ENCODE measurements around the gene CIRBP. TPM values are rescaled to one million over a fixed set of nuclear protein-coding genes. Genes with fewer than 3 reads are reported as not detected.

Gene CIRBP
- total RNA-seq, 2 donors from 2014 or later: 163 to 179 TPM

DNA sequence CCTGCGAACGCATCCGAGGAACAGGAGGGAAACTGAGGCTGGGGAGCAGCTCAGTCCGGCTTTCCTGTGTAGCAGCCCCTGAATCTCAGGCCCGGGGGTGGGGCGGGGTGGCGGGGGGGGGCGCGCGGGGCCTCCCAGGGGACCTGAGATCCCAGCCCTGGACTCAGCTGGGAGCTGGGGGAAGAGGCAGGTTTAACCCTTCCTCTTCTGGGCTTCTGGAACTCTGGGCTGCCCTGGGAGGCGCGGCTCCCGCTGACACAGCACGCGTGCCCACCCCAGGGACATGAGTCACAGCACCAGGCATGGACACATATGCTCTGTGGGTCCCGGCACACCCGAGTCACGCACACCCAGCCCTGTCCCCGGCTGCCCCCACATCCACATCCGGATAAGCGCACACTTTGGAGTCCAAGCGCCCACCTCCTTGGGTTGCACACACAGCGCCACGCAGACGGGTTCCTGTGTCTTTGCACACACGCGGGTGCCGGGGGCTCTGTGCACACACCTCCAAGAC, 3.5 kb upstream of the CIRBP start:
- Histone ChIP-seq H3K27ac (peak overlapping the region; percentile 84), H3K36me3 (no peaks in the 10 kb centered on the region), H3K4me1 (peaks cover 43% of the 10 kb centered on the region), H3K9me3 (no peaks in the 10 kb centered on the region), H3K4me3 (peak overlapping the region; percentile 50), H3K9ac (ENCODE audit: low read depth in 2 of 2, low read length in 2 of 2) (peak overlapping the region; percentile 66 to 84), H3K27me3 (no peaks in the 10 kb centered on the region)
- no peak for TF ChIP-seq CTCF (IDR thresholded peaks at IDR 0.05)
- intact Hi-C loops (cut with DNase I): loop anchor here (2.0 kb wide), 1 partner anchor 21 kb away; no protein-coding TSS in a partner anchor
- peak; percentile 64 for DNase-seq

- intact Hi-C loops (cut with DNase I): loop anchor here (2.0 kb wide), 1 partner anchor 22 kb away; no protein-coding TSS in a partner anchor
- TF ChIP-seq CTCF (IDR thresholded peaks at IDR 0.05): no peak
These were observed 2.8 kb upstream of the CIRBP start for GRCh38 chr19:1266129-1266915.

GRCh38 chr19:1266916-1267476, 2.1 kb upstream of the CIRBP start:
- H3K27me3 ChIP-seq: no peaks in the 10 kb centered on the region
- TF ChIP-seq CTCF (IDR thresholded peaks at IDR 0.05): peak; percentile 94
- H3K9me3 ChIP-seq: no peaks in the 10 kb centered on the region
- H3K4me3 ChIP-seq: peak overlapping the region; percentile 50
- peak overlapping the region; percentile 84 for H3K27ac ChIP-seq
- no peaks in the 10 kb centered on the region for H3K36me3 ChIP-seq
- peak; percentile 86 for DNase-seq
- peak overlapping the region; percentile 48 to 84 for H3K9ac ChIP-seq (ENCODE audit: low read depth in 2 of 2, low read length in 2 of 2)
- H3K4me1 ChIP-seq: peaks cover 51% of the 10 kb centered on the region
- intact Hi-C loops (cut with DNase I): loop anchor here (2.0 kb wide), 1 partner anchor 22 kb away; no protein-coding TSS in a partner anchor

More at GRCh38 chr19:1266129-1266915, 2.8 kb upstream of the CIRBP start:
- H3K4me3 ChIP-seq: peak overlapping the region; percentile 50
- no peaks in the 10 kb centered on the region for H3K36me3 ChIP-seq
- peak overlapping the region; percentile 84 for H3K27ac ChIP-seq
- no peaks in the 10 kb centered on the region for H3K9me3 ChIP-seq
- peak overlapping the region; percentile 66 to 84 for H3K9ac ChIP-seq (ENCODE audit: low read depth in 2 of 2, low read length in 2 of 2)
- H3K27me3 ChIP-seq: no peaks in the 10 kb centered on the region
- peaks cover 49% of the 10 kb centered on the region for H3K4me1 ChIP-seq
- peak; percentile 95 for DNase-seq

DNA sequence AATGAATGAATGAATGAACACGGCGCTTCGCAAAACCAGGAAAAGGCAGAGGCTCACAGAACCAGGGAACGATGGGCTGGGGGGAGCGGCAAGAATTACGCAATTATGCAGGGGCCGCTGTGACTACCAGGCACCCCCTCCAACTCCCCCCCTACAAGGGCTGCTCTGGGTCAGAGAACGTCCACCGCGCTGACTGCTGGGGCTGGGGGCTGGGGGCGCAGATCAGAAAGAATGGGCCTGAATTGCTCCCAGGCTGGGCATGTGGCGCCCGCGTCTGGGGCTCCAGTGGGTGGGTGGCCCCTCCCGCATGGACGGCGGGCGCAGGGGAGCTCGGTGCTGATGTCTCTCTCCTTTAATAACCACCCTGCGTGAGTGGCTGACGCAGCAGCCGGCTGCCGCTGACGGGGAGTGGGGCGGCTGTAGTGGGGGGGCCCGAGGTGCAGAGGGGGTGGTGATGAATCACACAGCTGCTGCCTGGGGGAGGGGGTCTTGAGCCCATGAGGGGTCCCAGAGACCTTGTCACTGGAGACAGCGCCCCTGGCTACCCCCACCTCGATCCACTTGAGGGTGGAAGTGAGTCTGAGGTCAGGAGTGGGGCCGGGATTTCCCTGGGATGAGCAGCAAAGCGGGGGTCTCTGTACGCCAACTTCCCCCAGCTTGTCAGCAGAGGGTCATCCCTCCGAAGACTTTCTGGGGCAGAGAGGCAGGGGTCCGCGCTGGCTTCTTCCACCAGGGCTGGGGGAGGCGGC, 1.5 kb upstream of the CIRBP start:
- H3K9me3 ChIP-seq: no peaks in the 10 kb centered on the region
- H3K27me3 ChIP-seq: no peaks in the 10 kb centered on the region
- no peak for DNase-seq
- H3K4me1 ChIP-seq: peaks cover 52% of the 10 kb centered on the region
- H3K27ac ChIP-seq: no peak overlapping the region
- TF ChIP-seq CTCF (IDR thresholded peaks at IDR 0.05): no peak
- peak overlapping the region; percentile 48 to 84 for H3K9ac ChIP-seq (ENCODE audit: low read depth in 2 of 2, low read length in 2 of 2)
- H3K4me3 ChIP-seq: peak overlapping the region; percentile 50
- intact Hi-C loops (cut with DNase I): loop anchor here (2.0 kb wide), 1 partner anchor 23 kb away; no protein-coding TSS in a partner anchor
- no peaks in the 10 kb centered on the region for H3K36me3 ChIP-seq

Measured in colonic mucosa (tissue), 4 donors.